GM19043 (cell line): ENCODE results near the gene SLC6A19.

Experiments used
- ATAC-seq: cut with Tn5 transposase; IDR thresholded peaks from one replicate; pipeline ENCODE4 v1.9.1; 2021; ENCODE audit warnings: low read depth; ENCODE audit not compliant: unreplicated experiment

Gene SLC6A19

GRCh38 chr5:1192971-1193590 is 8.3 kb upstream of the SLC6A19 start:
- ATAC-seq = no peak

GRCh38 chr5:1193591-1193985 is 7.8 kb upstream of the SLC6A19 start:
- no peak for ATAC-seq

- no peak for ATAC-seq
These were observed 7.0 kb upstream of the SLC6A19 start for GRCh38 chr5:1194378-1194777.

- ATAC-seq = no peak
These were observed 6.0 kb upstream of the SLC6A19 start for GRCh38 chr5:1195439-1195838.

- no peak for ATAC-seq
These were observed 5.5 kb upstream of the SLC6A19 start for GRCh38 chr5:1195916-1196315.

- no peak for ATAC-seq
These were observed 4.8 kb upstream of the SLC6A19 start for GRCh38 chr5:1196562-1196961.

GRCh38 chr5:1197876-1198666 is 3.3 kb upstream of the SLC6A19 start:
- ATAC-seq = no peak

- no peak for ATAC-seq
These were observed 2.1 kb upstream of the SLC6A19 start for GRCh38 chr5:1199340-1199648.

GRCh38 chr5:1199649-1200494 is 1.5 kb upstream of the SLC6A19 start:
- no peak for ATAC-seq

- no peak for ATAC-seq
These were observed 684 bp upstream of the SLC6A19 start for GRCh38 chr5:1200495-1201326.

- ATAC-seq = no peak
These were observed 817 bp downstream of the SLC6A19 start for GRCh38 chr5:1202026-1202797.

GRCh38 chr5:1202798-1203185 is 1.4 kb downstream of the SLC6A19 start:
- no peak for ATAC-seq

GRCh38 chr5:1203311-1203967 is 2.0 kb downstream of the SLC6A19 start:
- ATAC-seq = no peak

GRCh38 chr5:1203968-1204692 is 2.7 kb downstream of the SLC6A19 start:
- no peak for ATAC-seq

GRCh38 chr5:1204693-1205242 is 3.4 kb downstream of the SLC6A19 start:
- ATAC-seq = no peak

GRCh38 chr5:1205255-1206180 is 4.1 kb downstream of the SLC6A19 start:
- no peak for ATAC-seq
